ENCODE data around the gene PLEKHA3.

Gene PLEKHA3

DNA sequence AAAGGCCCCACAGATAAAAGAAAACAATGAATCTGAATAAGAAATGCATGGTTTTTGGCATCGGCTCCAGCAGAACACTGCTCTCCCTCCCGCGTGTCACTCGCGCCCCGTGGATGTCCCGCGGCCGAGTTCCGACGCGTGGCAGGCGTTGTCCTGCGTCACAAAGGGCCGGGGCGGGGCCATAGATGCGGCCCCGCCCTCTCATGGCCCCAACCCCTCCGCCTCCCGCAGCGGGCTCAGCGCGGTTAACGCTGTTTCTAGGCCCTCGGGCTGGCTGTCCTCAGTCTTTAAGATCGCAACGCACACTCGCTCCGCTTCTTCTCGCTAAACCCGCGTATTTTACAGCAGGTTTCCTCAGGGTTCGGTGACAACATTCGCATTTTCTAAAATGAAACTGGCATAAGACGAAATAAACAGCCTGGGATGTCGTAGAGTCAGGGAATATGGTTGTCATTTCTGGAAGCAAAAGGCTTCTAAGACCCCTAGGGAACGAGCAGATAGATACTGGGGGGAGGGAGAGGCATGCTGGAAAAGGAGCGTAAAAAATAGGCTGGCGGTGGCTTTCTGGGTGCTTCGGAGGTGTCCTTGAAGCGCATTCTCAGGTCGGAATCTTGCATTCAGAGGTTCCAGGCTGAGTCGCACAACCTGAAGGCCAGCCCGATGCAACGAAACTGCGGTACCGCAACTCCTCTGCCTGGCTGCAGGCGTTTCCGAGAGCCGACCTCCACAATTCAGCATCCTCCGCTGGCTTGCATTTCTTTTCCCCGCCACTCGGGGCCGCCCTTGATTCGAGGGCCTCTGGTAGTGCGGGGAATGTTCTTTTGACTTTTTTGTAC, 1.6 kb upstream of the PLEKHA3 start, which contains the start of gene FKBP7:
FKBP7 (minus strand) TSS at position 162 of the 836 bp plus-strand sequence; CDS start at position 61, 101 bp downstream.
- DNase-seq (ENCODE audit: extremely low read depth in 1 of 2, low read depth in 1 of 2) = peak; percentile 60 to 80

DNA sequence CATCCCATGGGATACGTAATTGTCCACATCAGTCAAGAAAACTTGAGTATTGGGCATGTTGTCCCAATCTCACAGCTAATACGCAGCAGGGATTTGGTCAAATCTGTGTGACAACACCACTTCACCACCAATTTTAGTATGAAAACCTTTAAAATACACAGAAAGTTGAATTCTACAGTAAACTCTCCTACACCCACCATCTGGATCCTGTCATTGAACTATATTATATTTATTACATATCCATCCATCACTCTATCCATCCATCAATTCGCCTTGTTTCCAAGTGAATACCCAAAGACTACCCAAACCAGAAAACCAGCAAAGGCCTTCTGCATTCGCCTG, 1.0 kb upstream of the PLEKHA3 start:
- DNase-seq (ENCODE audit: extremely low read depth in 1 of 2, low read depth in 1 of 2) = no peak

DNA sequence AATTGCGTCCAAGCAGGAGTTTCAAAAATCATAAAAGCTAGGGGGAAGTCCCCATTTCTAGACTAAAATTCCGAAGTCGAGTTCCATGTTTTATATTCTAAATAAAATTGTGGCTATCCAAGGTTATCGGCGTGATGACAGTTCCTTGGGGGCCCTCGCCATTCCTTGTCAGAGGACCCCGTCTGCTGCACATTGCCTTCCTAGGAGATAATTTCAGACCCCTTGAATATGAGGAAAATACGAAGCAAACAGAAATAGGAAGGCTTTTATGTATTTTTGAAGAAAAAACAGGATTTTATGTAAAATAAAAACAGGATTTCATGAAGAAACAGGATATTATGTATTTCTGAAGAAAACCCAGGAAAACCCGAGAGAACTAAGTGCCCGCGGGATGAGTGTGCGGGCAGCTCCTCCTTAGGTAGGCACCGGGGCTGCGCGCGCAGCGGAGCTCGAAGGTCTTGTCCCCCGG, 465 bp upstream of the PLEKHA3 start:
- DNase-seq (ENCODE audit: extremely low read depth in 1 of 2, low read depth in 1 of 2) = no peak

DNA sequence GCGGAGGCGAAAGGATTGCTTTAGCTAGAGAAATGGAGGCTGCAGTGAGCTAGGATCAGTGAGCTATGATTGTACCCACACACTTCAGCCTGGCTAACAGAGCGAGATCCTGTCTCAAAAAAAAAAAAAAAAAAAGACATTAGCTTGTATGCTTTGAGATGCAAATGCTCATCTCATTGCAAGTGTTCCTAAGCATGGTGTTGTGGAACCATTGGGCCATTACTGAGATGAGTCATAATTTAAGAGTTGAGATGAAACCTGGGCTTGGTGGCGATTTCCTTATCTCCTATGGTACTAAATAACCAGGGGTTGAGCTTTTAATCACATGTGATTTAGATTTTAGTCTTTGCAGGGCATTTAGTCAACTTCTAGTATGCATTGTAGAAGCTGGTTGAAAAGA, 2.2 kb downstream of the PLEKHA3 start:
- DNase-seq (ENCODE audit: extremely low read depth in 1 of 2, low read depth in 1 of 2) = no peak

DNA sequence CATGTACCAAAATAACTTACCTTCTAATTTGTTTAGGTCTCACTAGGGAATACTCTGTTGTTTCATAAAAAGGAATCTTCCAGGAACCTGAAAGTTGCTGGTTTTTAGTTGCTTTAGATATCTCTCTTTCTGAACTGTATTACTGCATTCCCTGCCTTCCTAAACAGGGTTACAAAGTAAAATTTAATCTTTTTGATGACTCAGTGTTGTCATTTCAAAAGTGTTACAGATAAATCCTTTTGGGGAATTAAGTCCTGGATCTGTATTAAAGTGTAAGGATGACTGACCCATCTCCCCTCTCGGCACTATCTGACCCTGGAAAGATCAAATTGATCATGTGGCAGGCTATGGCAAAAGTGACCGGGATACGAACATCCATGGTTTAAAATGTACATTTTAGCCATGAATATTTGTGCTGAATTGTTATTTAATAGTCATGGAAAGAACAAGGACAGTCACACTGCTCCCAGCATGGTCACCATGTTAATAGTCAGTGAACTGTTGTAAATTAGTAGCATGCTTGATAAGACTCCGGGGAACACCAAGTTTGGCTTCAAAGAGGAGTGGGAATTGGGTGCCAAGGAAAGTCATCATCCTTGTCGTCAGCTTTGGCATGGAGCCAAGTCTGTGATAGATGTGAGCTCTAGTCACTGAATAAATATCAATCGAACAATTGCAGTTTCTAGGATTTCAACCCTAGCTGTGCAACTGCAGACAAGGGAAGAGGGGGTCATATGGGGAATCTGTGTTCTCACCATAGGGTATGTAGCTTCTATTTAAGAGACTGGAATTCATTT, 4.2 kb downstream of the PLEKHA3 start:
- DNase-seq (ENCODE audit: extremely low read depth in 1 of 2, low read depth in 1 of 2) = no peak

DNA sequence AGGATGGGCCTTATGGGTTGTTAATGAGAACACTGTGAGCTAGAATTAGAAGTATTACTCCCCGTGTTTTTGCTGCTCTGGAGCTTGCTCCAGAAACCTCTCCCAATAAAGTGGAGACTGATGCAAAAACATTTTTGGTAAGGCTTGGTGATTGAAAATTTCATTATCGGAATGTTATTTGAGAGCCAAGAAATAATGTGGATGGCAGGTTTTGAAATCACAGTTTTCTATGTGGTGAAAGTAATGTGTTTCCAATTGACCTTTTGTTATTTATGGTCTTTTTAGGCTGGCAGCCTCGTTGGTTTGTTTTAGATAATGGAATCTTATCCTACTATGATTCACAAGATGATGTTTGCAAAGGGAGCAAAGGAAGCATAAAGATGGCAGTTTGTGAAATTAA, 5.1 kb downstream of the PLEKHA3 start:
- no peak for DNase-seq (ENCODE audit: extremely low read depth in 1 of 2, low read depth in 1 of 2)

DNA sequence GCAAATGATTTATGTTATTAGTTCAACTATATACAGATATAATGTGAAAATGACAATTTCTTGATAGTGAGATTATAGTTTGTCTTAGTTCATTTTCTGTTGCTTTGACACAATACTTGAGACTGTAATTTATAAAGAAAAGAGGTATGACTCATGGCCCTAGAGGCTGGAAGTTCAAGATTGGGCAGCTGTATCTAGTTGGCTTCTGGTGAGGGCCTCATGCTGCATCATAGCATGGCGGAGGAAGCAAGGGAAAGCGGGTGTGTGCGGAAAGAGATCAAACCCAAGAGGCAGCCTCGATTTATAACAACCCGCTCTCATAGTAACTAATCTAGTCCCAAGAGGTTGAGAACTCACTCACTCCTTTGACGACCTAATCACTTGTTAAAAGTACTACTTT, 11.4 kb downstream of the PLEKHA3 start:
- DNase-seq (ENCODE audit: extremely low read depth in 1 of 2, low read depth in 1 of 2) = no peak

DNA sequence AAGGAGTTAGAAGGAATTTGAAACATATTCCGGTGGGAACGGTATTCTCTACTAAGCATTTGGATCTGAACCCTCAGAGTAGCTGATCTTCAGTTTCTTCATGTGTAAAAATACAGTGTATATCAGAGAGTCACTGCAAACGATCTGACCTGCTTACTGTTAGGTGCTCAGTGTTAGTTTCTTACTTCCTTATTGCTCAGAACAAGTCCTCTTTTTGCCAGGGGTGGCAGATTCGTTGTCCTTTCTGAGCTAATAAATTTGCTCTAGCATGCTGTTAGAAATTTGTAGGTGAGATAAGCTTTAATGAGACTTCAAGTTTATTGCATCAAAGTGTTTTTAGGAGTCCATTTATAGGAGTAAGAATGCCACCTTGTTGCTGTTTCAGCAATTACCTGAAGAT, 15.8 kb downstream of the PLEKHA3 start:
- DNase-seq (ENCODE audit: extremely low read depth in 1 of 2, low read depth in 1 of 2) = no peak

DNA sequence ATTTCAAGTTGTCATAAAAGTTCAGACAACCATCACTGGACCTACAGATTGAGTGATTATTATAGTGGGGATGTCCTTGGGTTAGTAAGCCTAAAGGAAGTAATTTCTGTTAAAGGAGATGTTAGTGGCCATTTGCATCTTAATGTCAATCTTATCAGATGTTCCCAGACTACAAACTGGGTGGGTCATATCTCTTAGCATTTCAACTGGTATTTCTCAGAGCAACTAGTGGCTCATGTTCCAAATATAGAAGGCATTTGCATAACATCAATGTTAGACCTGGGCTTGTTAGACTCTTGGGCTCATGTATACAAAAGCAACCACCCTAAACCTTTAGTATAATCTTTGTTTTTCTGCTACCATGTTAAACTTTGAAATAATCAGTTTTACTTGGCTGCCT, 17.9 kb downstream of the PLEKHA3 start:
- no peak for DNase-seq (ENCODE audit: extremely low read depth in 1 of 2, low read depth in 1 of 2)

DNA sequence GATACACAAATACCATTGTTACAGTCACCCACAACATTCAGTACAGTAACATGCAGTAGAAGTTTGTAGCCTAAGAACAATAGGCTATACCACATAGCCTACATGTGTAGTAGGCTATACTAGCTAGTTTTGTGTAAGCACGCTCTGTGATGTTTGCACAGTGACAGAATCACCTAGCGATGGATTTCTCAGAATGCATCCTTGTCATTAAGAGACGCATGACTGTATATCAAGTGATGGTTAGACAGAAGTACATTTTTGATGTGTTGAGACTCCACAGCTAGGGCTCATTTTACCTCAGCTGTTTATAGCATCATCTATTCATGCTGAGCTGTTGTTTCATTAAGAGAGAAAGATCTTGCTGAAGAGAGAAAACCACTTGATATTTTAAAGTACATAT, 19.4 kb downstream of the PLEKHA3 start:
- no peak for DNase-seq (ENCODE audit: extremely low read depth in 1 of 2, low read depth in 1 of 2)

DNA sequence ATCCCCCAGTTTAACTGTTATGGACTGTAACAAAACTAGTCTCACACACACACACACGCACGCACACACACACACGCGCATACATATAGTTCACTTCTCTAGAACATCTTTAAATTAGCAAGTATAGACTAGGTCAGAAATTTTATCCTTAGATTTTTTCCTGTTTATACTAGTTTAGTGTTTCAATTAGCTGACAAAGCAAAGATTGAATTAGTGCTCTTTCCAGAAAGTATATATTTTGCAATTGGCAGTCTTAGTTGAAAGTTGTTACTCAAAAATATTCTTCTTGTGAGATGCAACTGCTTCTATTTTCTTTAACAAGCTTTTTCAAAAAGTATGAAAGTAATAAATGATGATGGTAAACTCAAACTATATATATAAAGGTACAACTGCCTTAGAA, 22.5 kb downstream of the PLEKHA3 start:
- no peak for DNase-seq (ENCODE audit: extremely low read depth in 1 of 2, low read depth in 1 of 2)

DNA sequence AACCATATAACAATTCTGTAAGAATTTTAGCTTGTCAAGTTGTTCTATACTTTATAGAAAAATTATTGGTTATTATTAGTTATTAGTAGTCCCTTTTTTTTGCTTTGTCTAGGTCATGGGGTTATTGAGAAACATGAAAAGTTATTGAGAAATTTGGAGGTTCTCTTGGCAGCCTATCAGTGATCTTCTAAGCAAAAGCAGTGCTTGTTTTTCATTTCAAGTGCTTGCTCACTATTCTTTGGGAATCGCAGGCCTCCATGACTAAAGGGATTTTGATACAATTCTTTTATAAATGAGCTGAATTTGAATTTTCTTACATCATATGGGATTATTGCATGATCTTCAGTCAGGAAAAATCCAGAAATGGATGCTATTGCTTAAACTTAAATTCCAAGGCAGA, 25.8 kb downstream of the PLEKHA3 start:
- DNase-seq (ENCODE audit: extremely low read depth in 1 of 2, low read depth in 1 of 2) = no peak

DNA sequence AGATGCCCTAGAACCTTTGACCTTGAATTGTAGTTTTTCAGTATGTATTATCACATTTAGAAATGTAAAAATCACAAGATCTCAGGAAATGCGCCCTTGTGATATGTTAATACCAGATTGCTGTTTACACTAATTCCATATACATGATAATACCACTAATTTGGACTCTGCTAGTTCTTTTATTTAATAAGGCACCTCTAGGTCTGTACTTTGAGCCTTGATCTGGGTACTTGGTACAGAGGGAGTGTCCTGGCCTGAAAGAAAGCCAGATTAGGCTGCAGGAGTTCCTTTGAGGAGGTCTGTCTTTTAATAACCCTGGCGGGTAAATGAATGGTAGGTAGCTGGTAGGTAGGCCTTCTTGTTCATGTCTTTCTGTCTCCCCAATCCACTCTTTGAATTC, 26.3 kb downstream of the PLEKHA3 start:
- DNase-seq (ENCODE audit: extremely low read depth in 1 of 2, low read depth in 1 of 2) = no peak

DNA sequence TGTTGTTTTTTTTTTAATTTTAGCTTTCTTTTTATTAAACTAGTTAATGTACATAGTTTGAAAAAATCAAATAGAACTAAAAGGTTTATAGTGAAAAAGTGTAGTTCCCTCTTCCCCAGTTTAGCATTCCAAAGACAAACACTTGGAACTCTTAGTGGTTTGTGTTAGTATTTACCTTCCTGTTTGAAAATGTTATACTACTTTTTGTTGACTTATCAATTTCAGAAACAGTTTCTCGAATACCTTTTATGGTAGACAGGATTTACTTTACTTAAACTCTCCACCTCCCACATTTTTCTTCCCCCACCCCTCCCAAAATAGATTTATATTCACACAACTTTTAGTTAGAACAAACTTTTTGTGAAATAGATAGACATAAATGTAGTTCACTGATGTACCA, 26.7 kb downstream of the PLEKHA3 start:
- no peak for DNase-seq (ENCODE audit: extremely low read depth in 1 of 2, low read depth in 1 of 2)

DNA sequence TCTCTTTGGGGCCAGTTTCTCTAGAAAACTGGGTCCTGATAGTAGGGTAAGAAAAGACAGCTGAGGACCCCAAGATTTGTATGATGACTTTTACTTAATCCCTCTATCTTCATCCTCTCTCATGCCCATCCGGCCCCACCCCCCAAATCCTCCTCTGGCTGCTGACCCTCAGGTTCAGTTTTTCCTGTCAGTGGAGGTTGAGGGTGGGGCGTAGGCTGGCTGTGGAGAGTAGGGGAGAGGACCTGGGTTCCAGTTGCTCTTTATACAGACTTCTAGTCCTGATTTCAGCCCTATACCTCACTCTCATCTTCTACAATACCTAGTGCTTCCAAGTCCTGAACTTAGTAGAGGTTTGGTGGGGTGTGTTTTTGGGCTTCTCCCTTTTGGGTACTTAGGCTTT, 28.4 kb downstream of the PLEKHA3 start:
- DNase-seq (ENCODE audit: extremely low read depth in 1 of 2, low read depth in 1 of 2) = no peak

DNA sequence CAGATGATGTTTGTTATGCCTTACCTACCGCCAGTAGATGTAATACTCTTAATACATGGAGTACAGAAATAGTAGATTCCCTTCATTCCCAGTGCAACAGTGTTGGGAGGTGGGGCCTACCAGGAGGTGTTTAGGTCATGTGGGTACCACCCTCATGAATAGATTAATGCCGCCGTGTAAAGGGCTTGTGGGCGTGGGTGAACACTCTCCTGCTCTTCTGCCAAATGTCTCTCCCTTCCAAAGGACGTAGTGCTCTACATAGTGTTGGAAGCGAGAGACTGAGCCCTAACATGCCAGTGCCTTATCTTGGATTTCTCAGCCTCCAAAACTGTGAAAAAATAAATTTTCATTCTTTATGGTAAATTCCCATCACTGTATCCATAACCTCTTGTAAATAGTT, 30.1 kb downstream of the PLEKHA3 start:
- DNase-seq (ENCODE audit: extremely low read depth in 1 of 2, low read depth in 1 of 2) = no peak

DNA sequence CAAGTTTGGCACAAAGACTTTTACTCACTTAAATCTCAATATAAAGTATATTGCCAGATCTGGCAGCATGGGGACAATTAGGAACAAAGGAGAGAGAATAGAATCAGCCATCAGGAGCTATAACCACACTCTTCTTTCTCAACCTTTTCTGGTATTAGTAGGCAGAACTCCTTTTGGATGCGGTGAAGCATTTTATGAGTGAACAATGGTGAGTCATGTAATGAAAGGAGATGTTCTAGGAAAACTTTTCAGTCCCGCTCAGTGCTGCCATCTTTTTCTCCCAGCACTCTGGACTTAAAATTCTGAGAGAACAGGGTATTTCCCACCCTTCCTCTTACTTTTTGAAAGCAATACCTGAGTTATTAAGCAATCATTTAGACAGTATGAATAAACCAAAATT, 32.2 kb downstream of the PLEKHA3 start:
- no peak for DNase-seq (ENCODE audit: extremely low read depth in 1 of 2, low read depth in 1 of 2)

DNA sequence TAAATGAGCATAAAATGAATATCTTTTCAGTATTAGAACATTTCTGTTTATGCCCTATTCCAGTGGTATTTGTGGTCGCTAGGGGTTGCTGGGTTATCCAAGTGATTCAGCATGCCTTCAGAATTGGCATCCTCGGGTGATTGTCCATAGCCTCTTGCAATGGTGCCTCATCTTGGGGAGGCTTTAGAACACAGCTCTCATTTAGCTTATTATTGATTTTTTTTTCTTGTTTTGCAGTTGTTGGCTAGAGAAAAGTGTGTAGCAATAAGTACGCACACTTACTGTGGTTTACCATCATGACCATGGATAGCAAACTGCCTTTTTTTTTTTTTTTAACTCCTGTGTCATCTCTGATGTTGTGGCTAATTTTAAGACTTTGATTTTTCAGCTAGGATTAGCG, 33.6 kb downstream of the PLEKHA3 start:
- DNase-seq (ENCODE audit: extremely low read depth in 1 of 2, low read depth in 1 of 2) = no peak

DNA sequence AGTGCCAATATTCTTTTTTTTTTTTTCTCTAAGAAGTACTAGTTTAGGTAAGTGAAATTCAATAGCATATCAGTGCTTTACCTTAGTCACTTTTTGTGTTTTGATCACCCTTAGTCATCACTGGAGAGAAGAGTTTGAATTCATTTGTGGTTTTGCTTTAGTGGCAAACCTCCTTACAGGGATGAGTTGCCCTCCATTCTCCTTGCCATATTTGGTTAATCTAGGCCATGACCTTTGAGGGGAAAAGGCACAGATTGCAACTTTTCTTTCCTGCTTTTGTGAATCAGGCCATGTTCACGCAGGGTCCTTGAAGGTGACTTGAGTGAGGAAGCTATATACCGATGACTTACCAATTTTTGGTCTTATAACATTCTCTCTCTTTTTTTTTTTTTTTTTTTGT, 34.4 kb downstream of the PLEKHA3 start:
- DNase-seq (ENCODE audit: extremely low read depth in 1 of 2, low read depth in 1 of 2) = no peak

DNA sequence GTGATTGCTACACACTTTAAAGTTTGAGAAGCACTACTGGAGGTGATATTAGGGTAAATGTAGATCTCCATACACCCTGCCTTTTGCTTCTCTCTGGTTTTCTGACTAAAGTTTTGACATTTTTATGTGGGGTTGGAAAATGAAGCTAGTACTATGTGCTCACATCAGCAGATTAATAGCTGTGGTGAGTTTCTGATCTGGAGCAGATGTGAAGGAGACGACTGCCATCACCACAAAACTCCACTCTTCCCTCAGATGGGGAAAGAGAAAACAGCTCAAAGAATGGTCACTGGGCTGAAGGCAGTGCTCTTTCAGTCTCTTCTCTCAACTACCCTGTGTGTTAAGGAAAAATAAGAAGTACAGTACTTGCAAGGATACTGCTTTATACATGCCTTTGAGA, 37.2 kb downstream of the PLEKHA3 start:
- no peak for DNase-seq (ENCODE audit: extremely low read depth in 1 of 2, low read depth in 1 of 2)

DNA sequence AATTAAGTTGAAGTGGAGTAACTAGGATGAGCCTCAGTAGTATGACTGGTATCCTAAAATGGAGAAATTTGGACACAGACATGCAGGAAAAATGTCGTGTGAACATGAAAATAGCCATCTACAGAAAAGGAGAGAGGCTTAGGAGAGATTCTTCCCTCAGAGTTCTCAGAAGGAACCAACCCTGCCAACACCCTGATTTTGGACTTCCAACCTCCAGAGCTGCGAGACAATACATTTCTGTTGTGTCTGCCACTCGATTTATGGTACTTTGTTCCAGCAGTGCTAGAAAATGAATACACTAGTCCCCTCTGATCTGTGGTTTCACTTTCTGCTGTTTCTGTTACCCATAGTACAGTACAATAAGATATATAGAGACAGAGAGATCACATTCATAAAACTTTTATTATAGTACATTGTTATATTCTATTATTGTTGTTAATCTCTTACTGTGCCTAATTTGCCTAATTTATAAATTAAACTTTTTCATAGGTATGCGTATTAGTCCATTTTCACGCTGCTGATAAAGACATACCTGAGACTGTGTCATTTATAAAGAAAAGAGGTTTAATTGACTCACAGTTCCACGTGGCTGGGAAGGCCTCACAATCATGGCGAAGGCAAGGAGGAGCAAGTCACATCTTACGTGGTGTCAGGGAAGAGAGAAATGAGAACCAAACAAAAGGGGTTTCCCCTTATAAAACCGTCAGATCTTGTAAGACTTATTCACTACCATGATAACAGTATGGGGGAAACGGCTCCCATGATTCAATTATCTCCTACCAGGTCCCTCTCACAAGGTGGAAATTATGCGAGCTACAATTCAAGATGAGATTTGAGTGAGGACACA, 41.3 kb downstream of the PLEKHA3 start:
- DNase-seq (ENCODE audit: extremely low read depth in 1 of 2, low read depth in 1 of 2) = no peak

All from activated CD8-positive, alpha-beta memory T cell treated with anti-CD3 and anti-CD28 coated beads for 1 hour (primary cell).